Thyroid gland (tissue), 4 donors: ENCODE measurements around the gene ACMSD.

ENCODE experiments used
- POLR2A ChIP-seq, 2 donors: fragments of 450-650 bp; IDR thresholded peaks; one replicate each; pipeline ENCODE4 v1.6.1; 2017; ENCODE audit warnings: antibody characterized with exemption in 2 of 2, mild to moderate bottlenecking in 2 of 2, moderate library complexity in 1 of 2
- TF ChIP-seq, protein P1 (sequence below), 6 experiments: fragments of 200-600 bp in 3 of 6; fragments of 450-650 bp in 3 of 6; sonication (generic) in 3 of 6; IDR thresholded peaks; one replicate each; pipeline ENCODE4 v1.5.1; 2016 to 2019; ENCODE audit warnings: antibody characterized with exemption in 6 of 6, mild to moderate bottlenecking in 2 of 6, inconsistent platforms in 1 of 6, moderate library complexity in 1 of 6

DNA sequence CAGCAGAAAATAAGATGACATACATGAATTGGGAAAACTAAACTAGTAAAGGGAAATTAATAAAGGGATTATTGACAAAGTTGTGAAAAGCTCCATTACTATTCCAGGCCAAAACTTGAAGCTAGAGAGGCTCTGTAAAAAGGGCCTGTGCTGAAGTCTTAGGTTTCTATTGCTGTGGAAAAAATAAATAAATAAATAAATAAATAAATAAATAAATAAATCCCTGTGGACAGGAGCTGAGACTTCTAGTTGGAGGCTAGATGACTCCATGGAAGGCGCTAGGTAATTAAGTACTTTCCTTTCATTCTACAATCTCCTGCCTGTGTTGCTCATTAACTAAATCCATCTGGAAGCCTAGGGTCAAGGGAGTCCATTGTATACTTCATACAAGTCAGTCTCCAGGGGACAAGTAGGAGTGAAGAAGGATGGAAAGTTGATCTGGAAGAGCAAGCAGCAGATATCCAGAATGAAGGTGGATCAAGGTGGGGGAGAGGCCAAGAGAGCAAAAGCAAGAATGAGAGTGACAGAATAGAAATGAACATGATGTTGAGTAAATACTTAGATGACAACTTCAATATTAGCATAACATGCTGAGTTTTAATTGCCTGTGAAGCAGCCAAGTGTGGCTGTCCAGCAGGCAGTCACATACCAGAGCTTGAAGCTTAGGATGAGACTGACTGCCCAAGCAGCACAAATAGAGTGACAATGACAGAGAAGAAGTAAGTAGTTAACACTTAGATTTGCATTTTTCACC, 54.0 kb downstream of the ACMSD start:
- TF ChIP-seq, protein P1, sequence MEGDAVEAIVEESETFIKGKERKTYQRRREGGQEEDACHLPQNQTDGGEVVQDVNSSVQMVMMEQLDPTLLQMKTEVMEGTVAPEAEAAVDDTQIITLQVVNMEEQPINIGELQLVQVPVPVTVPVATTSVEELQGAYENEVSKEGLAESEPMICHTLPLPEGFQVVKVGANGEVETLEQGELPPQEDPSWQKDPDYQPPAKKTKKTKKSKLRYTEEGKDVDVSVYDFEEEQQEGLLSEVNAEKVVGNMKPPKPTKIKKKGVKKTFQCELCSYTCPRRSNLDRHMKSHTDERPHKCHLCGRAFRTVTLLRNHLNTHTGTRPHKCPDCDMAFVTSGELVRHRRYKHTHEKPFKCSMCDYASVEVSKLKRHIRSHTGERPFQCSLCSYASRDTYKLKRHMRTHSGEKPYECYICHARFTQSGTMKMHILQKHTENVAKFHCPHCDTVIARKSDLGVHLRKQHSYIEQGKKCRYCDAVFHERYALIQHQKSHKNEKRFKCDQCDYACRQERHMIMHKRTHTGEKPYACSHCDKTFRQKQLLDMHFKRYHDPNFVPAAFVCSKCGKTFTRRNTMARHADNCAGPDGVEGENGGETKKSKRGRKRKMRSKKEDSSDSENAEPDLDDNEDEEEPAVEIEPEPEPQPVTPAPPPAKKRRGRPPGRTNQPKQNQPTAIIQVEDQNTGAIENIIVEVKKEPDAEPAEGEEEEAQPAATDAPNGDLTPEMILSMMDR (IDR thresholded peaks at IDR 0.05): no peak
- TF ChIP-seq POLR2A (IDR thresholded peaks at IDR 0.05): no peak
